ENCODE data around the gene KLHL29.

Gene KLHL29

DNA sequence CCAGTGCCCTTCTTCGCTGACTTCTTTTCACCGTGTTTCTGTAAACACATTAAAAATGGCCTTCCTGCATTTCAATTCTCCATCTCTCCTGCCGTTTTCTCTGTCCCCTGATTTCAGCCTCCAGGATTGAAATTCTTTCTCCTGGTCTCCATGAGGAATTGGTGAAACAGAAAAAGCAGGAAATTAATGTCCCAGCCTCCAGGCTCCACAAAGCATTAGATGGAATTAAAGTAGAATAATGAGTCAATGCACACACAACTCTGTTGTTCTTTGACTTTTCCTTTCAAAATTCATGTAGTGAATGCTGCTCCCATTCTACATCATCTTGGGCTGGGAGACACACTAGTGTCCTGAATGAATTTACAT lies 209.5 kb downstream of the KLHL29 start:
- no peak for DNase-seq

GRCh38 chr2:23595021-23595420 lies 210.0 kb downstream of the KLHL29 start:
- DNase-seq = no peak

GRCh38 chr2:23595601-23596251 lies 210.7 kb downstream of the KLHL29 start:
- peak; percentile 58 for DNase-seq

DNA sequence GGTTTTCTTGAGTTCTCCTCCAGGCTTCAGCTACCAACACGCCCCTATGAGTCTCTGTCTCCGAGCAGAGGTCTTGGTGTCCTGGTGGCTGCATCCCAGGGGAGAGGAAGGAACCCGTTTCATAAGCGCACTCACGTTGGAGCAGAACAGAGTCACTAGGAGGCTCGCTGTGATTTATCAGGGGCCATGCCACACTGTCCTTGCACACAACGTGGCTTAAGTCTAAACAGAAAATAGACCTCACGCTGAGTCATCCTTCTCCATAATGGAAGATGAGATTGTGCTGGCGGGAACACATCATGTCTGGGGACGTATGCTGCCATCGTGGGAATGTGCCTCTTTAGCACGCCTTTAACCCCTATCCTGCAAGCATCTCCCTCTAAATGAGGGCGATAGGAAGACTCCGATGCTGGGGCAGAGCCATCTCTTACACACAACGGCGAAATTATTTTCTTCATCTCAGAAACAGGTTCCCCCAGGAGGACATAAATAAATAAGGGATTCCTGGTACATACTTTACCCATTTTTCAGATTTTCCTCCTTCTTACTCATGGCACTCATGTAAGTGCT lies 211.4 kb downstream of the KLHL29 start:
- DNase-seq = no peak

DNA sequence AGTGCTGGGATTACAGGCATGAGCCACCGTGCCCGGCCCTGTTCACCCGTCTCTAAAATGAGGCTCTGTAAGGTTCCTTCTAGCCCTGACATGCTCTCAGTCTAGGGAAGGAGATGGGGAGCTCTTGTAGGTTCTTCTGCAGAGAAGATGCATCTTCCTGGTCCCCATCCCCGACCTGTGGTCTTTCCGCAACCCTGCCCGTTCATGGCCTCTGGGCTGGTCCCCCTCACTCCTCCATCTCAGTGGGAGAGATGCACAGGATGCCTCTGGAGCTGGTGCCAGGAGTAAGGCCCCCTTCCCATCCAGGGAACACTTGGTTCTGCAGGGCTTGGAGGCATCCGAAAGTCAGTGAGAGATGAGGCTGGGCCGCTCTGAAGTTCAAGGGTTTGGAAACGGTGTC lies 212.7 kb downstream of the KLHL29 start:
- DNase-seq = no peak

DNA sequence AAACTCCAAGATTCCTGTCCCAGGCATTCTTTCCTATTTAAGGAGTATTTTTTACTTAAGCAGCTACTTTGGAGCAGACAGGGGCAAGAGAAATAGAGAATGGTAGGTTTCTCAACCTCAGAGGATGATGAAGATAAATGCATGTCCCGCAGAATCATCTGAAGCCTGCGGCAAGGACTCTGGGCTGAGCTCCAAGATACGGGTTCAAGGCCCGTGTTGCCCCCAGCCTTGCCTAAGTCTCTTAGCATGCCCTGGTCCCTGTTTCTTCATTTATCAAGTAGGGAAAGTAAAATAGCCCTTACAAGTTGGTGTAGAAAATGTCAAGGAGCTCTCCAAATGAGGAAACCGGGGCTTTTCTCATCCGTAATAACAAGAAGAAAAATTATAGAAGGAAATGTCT lies 214.0 kb downstream of the KLHL29 start:
- DNase-seq = no peak

GRCh38 chr2:23599667-23600066 lies 214.7 kb downstream of the KLHL29 start:
- DNase-seq = no peak

- DNase-seq = no peak
Measured at GRCh38 chr2:23600346-23600745, 215.4 kb downstream of the KLHL29 start.

DNA sequence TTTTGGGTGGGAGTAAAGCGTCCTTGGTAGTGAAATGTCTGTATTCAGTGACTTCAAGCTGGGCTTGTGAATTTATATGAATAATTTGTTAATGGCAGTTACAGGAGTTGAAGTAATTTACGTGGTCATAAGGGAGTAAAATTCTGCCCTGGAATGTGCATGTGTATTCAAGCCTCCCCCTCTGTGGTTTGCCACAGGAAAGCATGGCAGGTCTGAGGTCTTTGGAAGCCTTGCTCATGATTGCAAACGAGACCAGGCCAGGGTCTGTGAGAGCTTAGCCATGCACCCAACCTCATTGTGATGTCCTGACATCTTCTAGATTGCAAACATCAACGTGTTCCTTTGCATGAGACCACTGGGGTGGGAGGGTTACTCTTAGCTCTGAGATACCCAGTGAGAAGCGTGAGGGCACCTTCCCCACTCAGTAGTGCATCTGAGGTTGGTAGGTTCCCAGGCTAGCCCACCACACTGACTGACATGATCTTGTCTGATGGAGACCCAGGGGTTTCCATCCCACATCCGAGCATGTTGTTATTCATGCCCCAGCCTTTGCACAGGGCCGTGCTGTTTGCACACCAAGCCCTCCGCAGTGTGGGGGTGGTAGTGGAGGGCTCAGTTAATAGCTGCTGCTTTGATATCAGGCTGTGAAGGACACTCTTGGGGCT lies 216.5 kb downstream of the KLHL29 start:
- DNase-seq = no peak

DNA sequence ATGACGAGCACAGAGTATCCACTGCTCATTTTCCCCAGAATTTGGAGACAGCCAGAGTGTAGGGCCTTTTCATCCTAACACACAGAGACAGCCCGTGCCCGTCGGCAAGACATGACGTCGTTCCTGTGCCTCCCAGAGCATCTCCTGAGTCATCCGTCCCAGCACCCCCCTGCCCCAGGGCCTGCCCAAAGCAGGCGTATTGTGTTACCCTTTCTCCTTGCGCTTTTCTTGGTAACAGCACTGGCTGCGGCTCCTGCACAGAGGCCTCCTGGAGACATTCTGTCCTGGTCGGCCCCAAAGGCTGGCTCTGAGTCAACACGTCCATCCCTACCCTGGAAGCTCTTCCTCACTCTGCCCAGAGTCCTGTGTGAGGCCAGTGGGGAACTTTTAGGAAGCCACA lies 217.1 kb downstream of the KLHL29 start:
- DNase-seq = no peak

GRCh38 chr2:23603156-23603555 lies 218.2 kb downstream of the KLHL29 start:
- no peak for DNase-seq

DNA sequence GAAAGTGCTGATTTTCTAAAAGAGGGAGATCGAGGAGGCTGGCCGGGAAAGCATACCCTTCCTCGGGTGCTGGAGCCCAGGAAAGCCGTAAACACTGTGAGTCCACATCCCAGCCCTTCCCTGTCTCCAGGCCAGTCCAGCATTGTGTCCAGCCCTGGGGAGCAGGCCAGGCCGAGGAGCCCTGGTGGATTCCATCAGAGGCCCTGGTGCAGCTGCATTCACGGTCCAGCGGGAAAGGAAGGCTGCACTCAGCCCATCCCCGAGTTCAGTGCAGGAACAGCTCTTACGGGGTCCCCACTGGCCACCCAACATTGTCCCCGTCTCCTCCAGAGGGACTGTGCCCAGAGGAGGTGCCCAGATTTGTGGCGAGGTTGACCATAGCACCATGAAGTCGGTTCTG lies 218.6 kb downstream of the KLHL29 start:
- DNase-seq = no peak

DNA sequence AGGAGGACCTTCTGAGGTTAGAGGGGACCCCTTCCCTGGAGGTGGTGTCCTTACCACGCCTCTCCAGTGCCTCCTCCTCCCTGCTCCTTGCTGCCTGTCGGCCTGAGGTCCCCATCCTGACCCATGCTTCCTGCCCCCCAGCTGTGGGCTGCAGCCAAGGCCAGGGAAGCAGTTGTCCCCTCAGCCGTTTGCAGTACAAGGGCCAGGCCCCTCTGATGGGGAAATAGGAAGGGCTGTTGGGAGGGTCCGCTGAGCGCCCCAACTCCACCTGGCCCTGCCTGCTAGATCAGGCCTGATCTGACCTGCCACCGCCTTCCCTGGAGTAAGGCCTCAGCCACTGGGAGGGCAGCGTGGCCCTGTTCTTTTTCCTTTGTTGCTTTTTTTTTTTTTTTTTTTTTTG lies 219.8 kb downstream of the KLHL29 start:
- no peak for DNase-seq

- DNase-seq = no peak
Measured at GRCh38 chr2:23605236-23605635, 220.3 kb downstream of the KLHL29 start.

- no peak for DNase-seq
Measured at GRCh38 chr2:23606196-23606595, 221.2 kb downstream of the KLHL29 start.

DNA sequence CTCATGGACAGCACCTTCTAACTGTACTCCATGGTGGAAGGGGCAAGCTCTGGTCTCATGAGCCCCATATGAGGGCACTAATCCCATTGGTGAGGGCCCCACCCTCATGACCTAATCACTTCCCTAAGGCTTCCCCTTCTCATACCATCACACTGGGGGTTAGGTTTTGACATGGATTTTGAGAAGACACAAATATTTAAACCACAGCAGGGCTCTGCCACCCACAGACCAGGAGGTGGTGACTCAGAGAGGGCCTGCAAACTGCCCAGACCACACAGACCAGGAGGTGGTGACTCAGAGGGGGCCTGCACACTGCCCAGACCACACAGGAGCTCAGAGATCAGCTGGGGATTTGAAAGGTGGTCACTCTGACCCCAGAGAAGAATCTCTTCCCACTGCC lies 222.0 kb downstream of the KLHL29 start:
- no peak for DNase-seq

DNA sequence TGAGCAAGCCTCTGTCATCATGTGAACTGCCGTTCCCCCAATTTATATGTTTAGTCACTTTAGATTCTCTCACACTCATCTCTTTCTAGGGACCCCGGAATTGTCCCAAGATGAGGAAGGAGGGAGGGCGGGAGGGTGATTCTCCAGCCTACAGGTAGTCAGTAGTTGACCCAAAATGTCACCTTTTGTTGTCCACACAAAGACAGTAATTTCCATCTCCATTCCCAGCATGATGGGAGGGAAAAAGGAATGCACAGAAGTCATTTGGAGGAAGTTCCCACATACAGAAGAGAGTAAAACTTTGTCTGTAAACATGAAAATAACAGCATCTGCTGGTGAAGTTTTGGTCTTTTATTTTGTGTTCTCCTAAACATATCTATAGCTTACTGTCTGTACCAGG lies 222.9 kb downstream of the KLHL29 start:
- DNase-seq = no peak

DNA sequence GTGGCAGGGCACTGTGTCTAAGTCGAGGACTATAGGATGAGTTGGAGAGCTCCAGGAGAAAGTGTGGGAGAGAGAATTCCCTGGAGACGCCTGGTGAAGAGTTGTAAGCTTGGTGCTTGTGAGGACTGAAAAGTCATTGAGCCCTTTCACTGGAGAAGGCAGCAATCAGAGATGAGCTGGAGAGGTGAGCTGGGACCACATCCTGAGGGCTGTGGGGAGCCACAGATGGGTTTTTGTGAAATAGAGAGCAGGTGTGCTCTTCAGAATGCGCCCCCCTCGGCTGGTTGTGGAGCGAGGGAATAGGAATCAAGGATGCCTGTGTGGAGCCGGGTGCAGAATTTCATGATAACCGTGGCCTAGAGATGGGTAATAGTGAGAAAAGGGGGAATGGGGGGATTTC lies 224.3 kb downstream of the KLHL29 start:
- DNase-seq = no peak

- no peak for DNase-seq
Measured at GRCh38 chr2:23611839-23612238, 226.9 kb downstream of the KLHL29 start.

GRCh38 chr2:23614701-23615100 lies 229.7 kb downstream of the KLHL29 start:
- DNase-seq = no peak

GRCh38 chr2:23615216-23616020 lies 230.4 kb downstream of the KLHL29 start:
- no peak for DNase-seq

GRCh38 chr2:23616630-23617029 lies 231.7 kb downstream of the KLHL29 start:
- DNase-seq = no peak

GRCh38 chr2:23617167-23617810 lies 232.3 kb downstream of the KLHL29 start:
- peak; percentile 65 for DNase-seq
